Panc1 (cell line): ENCODE measurements around the gene TRDMT1. TPM values are rescaled to one million over a fixed set of nuclear protein-coding genes. Genes with fewer than 3 reads are reported as not detected.

Experiments used
- ATAC-seq: fragments of 200-7000 bp; cut with Tn5 transposase; 2 replicates; pipeline ENCODE4 v1.9.1; 2020; ENCODE audit warnings: mild to moderate bottlenecking, moderate library complexity
- BruUV-seq: library from RNA; stranded (reverse); fragments of 400-500 nt; replicated peaks from 2 replicates; lab custom pipeline; 2021; lab: Mats Ljungman, UMichigan
- CTCF ChIA-PET: fragments of 300-600 bp; sonication (Branson Sonifier 250); formaldehyde crosslinking; loops from one replicate; lab custom pipeline; 2022; ENCODE audit warnings: antibody characterized with exemption; lab: Charles Lee
- POLR2A ChIA-PET: fragments of 300-600 bp; sonication (Branson Sonifier 250); formaldehyde crosslinking; loops from one replicate; lab custom pipeline; 2022; ENCODE audit warnings: antibody characterized with exemption; lab: Charles Lee
- DNase-seq: peaks from one replicate; pipeline ENCODE4 v3.0.0-alpha.2; 2010; ENCODE audit warnings: low read depth, low spot score
- H3K27ac ChIP-seq: 2 replicates; pipeline ENCODE4 v1.5.1; 2011; ENCODE audit warnings: mild to moderate bottlenecking, low read length, inconsistent platforms
- H3K27me3 ChIP-seq: fragments of 200-500 bp; sonication (Bioruptor generic); 2 replicates; pipeline ENCODE4 v1.6.0; 2014; ENCODE audit warnings: low read length, inconsistent platforms; ENCODE audit not compliant: control insufficient read depth, insufficient read depth
- H3K36me3 ChIP-seq: fragments of 200-500 bp; sonication (Bioruptor generic); 2 replicates; pipeline ENCODE4 v1.5.1; 2014; ENCODE audit warnings: inconsistent platforms, mild to moderate bottlenecking, low read length, moderate library complexity; ENCODE audit not compliant: control insufficient read depth, insufficient read depth
- H3K4me1 ChIP-seq: 2 replicates; pipeline ENCODE4 v1.5.1; 2011; ENCODE audit warnings: inconsistent platforms, mild to moderate bottlenecking, low read length, moderate library complexity; ENCODE audit not compliant: control insufficient read depth, insufficient read depth
- H3K4me3 ChIP-seq, 2 experiments: 2 replicates each; pipeline ENCODE4 v1.5.1; 2011 to 2012; ENCODE audit warnings: low read depth in 2 of 2, low read length in 2 of 2, mild to moderate bottlenecking in 2 of 2, inconsistent platforms in 1 of 2, moderate library complexity in 1 of 2
- H3K9me3 ChIP-seq: fragments of 200-500 bp; sonication (Bioruptor generic); 2 replicates; pipeline ENCODE4 v1.5.1; 2014; ENCODE audit warnings: low read depth, mild to moderate bottlenecking, inconsistent platforms, low read length, moderate library complexity; ENCODE audit not compliant: control insufficient read depth, insufficient read depth
- CTCF ChIP-seq: fragments of 450-650 bp; IDR thresholded peaks from 2 replicates; pipeline ENCODE4 v1.5.1; 2017; ENCODE audit warnings: mild to moderate bottlenecking
- POLR2AphosphoS5 ChIP-seq: IDR thresholded peaks from 2 replicates; pipeline ENCODE4 v1.6.1; 2012; ENCODE audit warnings: mild to moderate bottlenecking, low read depth, low read length, moderate library complexity
- REST ChIP-seq, 2 experiments: IDR thresholded peaks; 2 replicates each; pipeline ENCODE4 v1.6.1; 2011 to 2012; ENCODE audit warnings: low read depth in 2 of 2, control low read depth in 1 of 2, low read length in 1 of 2, mild to moderate bottlenecking in 1 of 2, moderate library complexity in 1 of 2; ENCODE audit not compliant: insufficient read depth in 1 of 2
- SIN3A ChIP-seq: IDR thresholded peaks from 2 replicates; pipeline ENCODE4 v1.6.1; 2012; ENCODE audit warnings: low read depth, mild to moderate bottlenecking, low read length, moderate library complexity, borderline replicate concordance; ENCODE audit not compliant: insufficient read depth
- TCF7L2 ChIP-seq: IDR thresholded peaks from 2 replicates; pipeline ENCODE4 v1.6.1; 2011; ENCODE audit warnings: mild to moderate bottlenecking, low read depth, low read length, inconsistent platforms
- in situ Hi-C: cut with HindIII; loops from 2 replicates; pipeline ENCODE4 v1.10.0; 2016; ENCODE audit warnings: low sequenced_read_pairs, low pct_unique_long_range_greater_than_20kb
- intact Hi-C: fragments of 100-400 bp; cut with micrococcal nuclease; formaldehyde crosslinking; loops from one replicate; pipeline ENCODE4 v1.10.0; 2022; ENCODE audit not compliant: unreplicated experiment
- total RNA-seq: library from RNA; stranded (reverse); gene quantifications from one replicate; pipeline ENCODE4 v1.2.1, GENCODE V29; 2021; ENCODE audit not compliant: unreplicated experiment

TRDMT1 gene
- total RNA-seq, 1 experiment from 2014 or later = 7.6 TPM

- BruUV-seq = no TSS peak
Measured at GRCh38 chr10:17109475-17110207, 91.8 kb downstream of the TRDMT1 start.

GRCh38 chr10:17109046-17109445 lies 92.4 kb downstream of the TRDMT1 start:
- POLR2A ChIA-PET = no interaction called here
- peak overlapping the region; percentile 99; the same call in 1 of the 2 replicates for H3K27ac ChIP-seq
- DNase-seq = no peak
- no peak overlapping the region for H3K4me3 ChIP-seq
- H3K9me3 ChIP-seq = peaks cover 3% of the 10 kb centered on the region; the same call in 1 of the 2 replicates
- H3K27me3 ChIP-seq = no peaks in the 10 kb centered on the region
- no peaks in the 10 kb centered on the region for H3K36me3 ChIP-seq
- intact Hi-C loops = no loop called here
- no peak for ATAC-seq
- no TSS peak for BruUV-seq
- in situ Hi-C loops = no loop called here
- TF ChIP-seq TCF7L2 (no peak), REST (IDR thresholded peaks at IDR 0.05; ENCODE audit: insufficient read depth in 1 of 2, low read depth in 2 of 2, low read length in 1 of 2) (no peak), CTCF (no peak), POLR2AphosphoS5 (no peak), SIN3A (no peak)
- peaks cover 29% of the 10 kb centered on the region for H3K4me1 ChIP-seq
- CTCF ChIA-PET = no interaction called here

More at GRCh38 chr10:17109475-17110207, 91.8 kb downstream of the TRDMT1 start:
- intact Hi-C loops = loop anchor here (5.0 kb wide), 2 partner anchors 47 to 217 kb away; no protein-coding TSS in a partner anchor
- ChIA-PET CTCF (no interaction called here), POLR2A (no interaction called here)
- peaks cover 3% of the 10 kb centered on the region; the same call in 1 of the 2 replicates for H3K9me3 ChIP-seq
- H3K27me3 ChIP-seq = no peaks in the 10 kb centered on the region
- H3K4me3 ChIP-seq = no peak overlapping the region
- H3K27ac ChIP-seq = peak overlapping the region; percentile 99
- H3K36me3 ChIP-seq = no peaks in the 10 kb centered on the region
- TF ChIP-seq POLR2AphosphoS5 (no peak), CTCF (no peak), TCF7L2 (no peak), SIN3A (no peak), REST (IDR thresholded peaks at IDR 0.05; ENCODE audit: insufficient read depth in 1 of 2, low read depth in 2 of 2, low read length in 1 of 2) (no peak)
- peaks cover 33% of the 10 kb centered on the region for H3K4me1 ChIP-seq
- DNase-seq (no peak), ATAC-seq (no peak)
- in situ Hi-C loops = no loop called here
